ENCODE measurements around the gene MBP.
"Not testable (repeated sequence)": the region's sequence is repeated elsewhere in the genome, so short reads cannot be mapped to it uniquely, and the experiment has no call there.

MBP gene

GRCh38 chr18:77031662-77032061, 100.9 kb downstream of the MBP start:
- DNase-seq (ENCODE audit: low read depth in 1 of 2, low spot score in 1 of 2) = no peak

DNA sequence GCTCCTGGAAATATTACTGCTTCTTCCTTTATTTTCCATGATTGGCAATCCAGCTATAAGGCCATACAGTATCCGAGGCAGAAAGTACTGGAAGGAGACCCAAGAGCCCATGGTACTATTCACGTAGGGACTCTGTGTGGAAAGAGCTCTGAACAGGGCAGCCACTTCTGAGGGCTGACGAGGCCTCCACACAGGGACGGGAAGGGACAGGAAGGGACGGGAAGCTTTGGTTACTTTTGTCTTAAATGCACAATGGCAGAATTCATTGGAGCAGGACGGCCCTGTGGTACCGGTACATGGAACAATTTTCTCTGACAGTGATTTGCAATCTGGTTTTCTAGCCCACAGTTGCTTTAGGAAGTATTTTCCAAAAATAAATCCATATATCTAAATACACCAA, 102.4 kb downstream of the MBP start:
- no peak for DNase-seq (ENCODE audit: low read depth in 1 of 2, low spot score in 1 of 2)

GRCh38 chr18:77025831-77026363, 106.7 kb downstream of the MBP start:
- DNase-seq (ENCODE audit: low read depth in 1 of 2, low spot score in 1 of 2) = no peak

DNA sequence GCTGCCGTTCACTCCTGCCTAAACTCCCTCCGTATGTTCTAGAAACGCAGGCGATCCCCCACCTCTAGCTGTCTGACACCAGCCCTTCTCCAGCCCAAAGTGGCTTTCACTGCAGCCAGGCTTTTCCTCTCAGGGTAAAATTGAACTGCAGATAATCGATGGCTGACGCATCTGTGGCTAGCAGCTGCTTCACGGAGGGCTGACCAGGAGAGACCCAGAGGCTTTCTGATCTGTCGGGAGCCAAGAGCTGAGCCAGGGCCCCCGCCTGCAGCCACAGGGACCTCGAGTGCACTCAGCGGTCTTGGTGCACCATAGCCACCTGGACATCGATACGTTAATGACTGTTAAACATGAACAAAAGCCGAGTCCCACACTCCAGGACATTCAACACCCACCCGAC, 107.5 kb downstream of the MBP start:
- no peak for DNase-seq (ENCODE audit: low read depth in 1 of 2, low spot score in 1 of 2)

- no peak for DNase-seq (ENCODE audit: low read depth in 1 of 2, low spot score in 1 of 2)
These were observed 108.1 kb downstream of the MBP start for GRCh38 chr18:77024476-77024875.

GRCh38 chr18:77023102-77023782, 109.3 kb downstream of the MBP start:
- no peak for DNase-seq (ENCODE audit: low read depth in 1 of 2, low spot score in 1 of 2)

GRCh38 chr18:77022556-77022955, 110.0 kb downstream of the MBP start:
- DNase-seq (ENCODE audit: low read depth in 1 of 2, low spot score in 1 of 2) = no peak

DNA sequence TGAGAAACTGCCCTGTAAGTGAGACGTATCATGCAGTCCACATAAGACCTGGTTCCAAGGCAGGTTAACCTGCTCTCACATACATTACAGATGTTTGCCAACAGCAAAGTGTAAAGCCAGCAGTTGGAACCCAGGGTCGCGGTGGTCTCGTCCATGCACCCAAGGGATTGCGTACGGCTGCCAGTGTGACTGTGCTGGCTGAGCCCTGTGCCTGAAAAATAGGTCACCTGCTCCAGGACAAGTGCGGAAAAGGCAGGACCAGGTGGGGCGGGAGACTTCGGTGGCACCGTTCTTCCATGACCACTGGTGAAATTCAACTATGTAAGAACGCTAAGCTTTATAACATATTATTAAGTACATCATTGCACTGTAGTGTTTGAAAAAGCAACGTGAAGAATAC, 110.5 kb downstream of the MBP start:
- no peak for DNase-seq (ENCODE audit: low read depth in 1 of 2, low spot score in 1 of 2)

- not testable (repeated sequence) for DNase-seq (ENCODE audit: low read depth in 1 of 2, low spot score in 1 of 2)
These were observed 111.1 kb downstream of the MBP start for GRCh38 chr18:77021478-77021877.

- DNase-seq (ENCODE audit: low read depth in 1 of 2, low spot score in 1 of 2) = no peak
These were observed 111.5 kb downstream of the MBP start for GRCh38 chr18:77021075-77021474.

GRCh38 chr18:77020561-77020960, 112.0 kb downstream of the MBP start:
- no peak for DNase-seq (ENCODE audit: low read depth in 1 of 2, low spot score in 1 of 2)

GRCh38 chr18:77019641-77020040, 112.9 kb downstream of the MBP start:
- DNase-seq (ENCODE audit: low read depth in 1 of 2, low spot score in 1 of 2) = no peak

GRCh38 chr18:77018650-77019049, 113.9 kb downstream of the MBP start:
- not testable (repeated sequence) for DNase-seq (ENCODE audit: low read depth in 1 of 2, low spot score in 1 of 2)

DNA sequence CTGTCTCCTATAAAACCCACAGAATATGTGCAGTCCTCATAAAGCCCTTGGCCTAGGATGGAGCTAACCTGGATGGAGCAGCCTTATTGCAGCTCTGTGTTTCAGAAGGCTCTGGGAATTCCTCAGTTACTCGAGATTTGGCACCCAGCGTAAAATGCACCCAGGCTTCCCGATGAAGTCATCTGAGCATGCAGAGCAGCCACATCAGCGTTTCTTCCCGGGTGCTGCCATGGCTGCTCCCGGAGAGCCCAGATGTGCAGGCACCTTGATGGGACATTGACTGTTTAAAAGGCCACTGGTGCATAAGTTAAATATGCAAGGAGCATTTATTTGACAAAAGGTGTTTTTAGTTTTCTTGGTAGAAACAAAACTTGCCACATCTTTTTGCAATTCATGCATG, 115.2 kb downstream of the MBP start:
- DNase-seq (ENCODE audit: low read depth in 1 of 2, low spot score in 1 of 2) = no peak

- no peak for DNase-seq (ENCODE audit: low read depth in 1 of 2, low spot score in 1 of 2)
These were observed 115.6 kb downstream of the MBP start for GRCh38 chr18:77016936-77017335.

GRCh38 chr18:77015771-77016710, 116.5 kb downstream of the MBP start:
- no peak for DNase-seq (ENCODE audit: low read depth in 1 of 2, low spot score in 1 of 2)

DNA sequence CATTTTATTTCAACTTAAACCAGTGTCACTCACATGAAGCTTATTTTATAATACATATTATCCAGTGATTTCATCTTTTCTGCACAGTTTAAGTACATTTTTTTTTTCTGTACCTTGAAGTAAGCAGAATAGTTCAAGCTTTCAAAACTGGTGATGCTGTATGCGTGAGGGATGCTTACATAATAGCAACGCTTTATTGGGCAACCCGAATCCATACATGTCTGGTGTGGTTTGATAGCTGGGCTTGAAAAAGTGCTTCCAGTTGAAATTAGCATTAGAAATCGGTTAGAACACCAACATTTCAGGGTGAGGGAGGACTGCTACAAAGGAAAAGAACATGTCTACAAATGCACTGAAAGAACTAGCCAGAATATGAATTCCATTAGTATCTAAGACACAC, 117.4 kb downstream of the MBP start:
- DNase-seq (ENCODE audit: low read depth in 1 of 2, low spot score in 1 of 2) = no peak

GRCh38 chr18:77014538-77014937, 118.0 kb downstream of the MBP start:
- DNase-seq (ENCODE audit: low read depth in 1 of 2, low spot score in 1 of 2) = no peak

DNA sequence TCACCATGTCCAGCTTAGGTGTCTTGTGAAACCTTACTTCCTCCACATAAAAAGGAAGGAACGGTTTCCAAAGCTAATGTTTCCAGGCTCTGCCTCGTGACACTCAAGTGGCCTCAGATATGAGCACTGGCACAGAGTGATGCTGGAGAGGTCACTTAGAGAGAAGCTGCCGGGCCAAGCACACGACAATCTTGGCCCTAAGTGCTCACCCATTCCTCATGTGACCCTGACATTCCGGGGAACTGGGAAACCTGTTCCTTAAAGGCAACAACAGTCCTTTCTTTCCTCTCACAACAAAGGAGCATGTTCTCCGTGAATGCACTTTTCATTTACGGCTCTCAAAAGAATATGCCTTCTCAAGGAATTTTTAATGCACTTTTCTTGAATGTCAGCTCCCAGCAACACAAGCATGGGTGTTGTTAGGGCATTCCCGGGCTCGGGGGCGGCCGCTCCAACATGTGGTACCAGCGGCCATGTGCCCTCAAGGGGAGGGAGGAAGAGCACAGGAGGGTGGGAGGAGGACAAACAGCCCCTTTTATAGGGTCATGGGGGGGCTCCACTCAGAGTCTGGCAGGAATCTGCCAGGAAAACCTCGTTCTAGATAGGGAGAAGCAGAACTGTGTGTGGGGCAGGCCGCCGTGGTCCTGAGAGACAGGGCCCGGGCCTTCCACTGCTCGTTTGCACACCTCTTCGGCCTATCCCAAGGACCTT, 118.6 kb downstream of the MBP start:
- no peak for DNase-seq (ENCODE audit: low read depth in 1 of 2, low spot score in 1 of 2)

- DNase-seq (ENCODE audit: low read depth in 1 of 2, low spot score in 1 of 2) = no peak
These were observed 119.6 kb downstream of the MBP start for GRCh38 chr18:77012806-77013541.

- DNase-seq (ENCODE audit: low read depth in 1 of 2, low spot score in 1 of 2) = no peak
These were observed 120.5 kb downstream of the MBP start for GRCh38 chr18:77012120-77012519.
